GM21360 (cell line): ENCODE measurements around the gene PRRC2B.
"Not testable (repeated sequence)": the region's sequence is repeated elsewhere in the genome, so short reads cannot be mapped to it uniquely, and the experiment has no call there.

Source experiments
- ATAC-seq: cut with Tn5 transposase; IDR thresholded peaks from one replicate; pipeline ENCODE4 v1.9.1; 2021; ENCODE audit warnings: mild to moderate bottlenecking, moderate library complexity; ENCODE audit not compliant: unreplicated experiment

Gene PRRC2B

DNA sequence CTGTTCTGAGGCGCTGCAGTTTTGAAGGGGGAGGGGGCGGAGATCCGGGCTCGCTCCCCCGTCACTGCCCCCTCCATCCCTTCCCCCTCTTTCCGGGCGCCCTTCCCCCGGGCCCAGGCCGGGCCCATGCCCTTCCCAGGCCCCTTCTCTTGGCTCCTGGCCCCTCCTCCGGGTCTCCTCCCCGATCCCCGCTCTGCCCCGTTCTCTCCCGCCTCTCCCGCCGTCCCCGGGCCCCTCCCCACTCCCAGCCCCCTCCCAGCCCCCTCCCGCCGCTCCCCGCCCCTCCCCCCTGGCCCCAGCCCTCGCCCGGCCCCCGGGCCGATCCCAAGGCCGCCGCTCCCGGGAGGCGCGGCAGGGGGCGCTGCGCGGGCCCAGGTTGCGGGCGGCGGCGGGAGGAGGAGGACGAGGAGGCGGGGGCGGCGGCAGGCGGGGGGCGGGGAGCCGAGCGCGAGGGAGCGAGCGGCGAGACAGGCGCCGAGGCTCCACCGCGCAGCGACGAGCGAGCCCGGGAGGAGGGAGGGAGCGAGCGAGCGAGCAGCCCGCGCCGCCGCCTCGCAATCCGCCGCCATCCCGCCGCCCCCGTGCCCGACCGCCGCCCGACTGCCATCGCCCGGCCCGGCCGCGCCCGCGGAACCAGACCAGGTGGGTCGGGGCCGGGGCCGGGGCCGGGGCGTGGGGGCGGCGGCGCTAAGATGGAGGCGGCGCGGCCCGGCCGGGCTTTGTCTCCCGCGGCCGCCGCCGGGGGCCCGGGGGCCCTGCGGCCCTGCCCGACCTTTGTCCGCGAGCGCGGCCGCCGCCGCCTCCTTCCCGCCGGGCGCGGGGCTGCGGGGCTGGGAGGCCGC, at the start of gene PRRC2B:
Gene PRRC2B (plus strand): TSS at position 465 of the 842 bp plus-strand sequence. CDS start 36,059 bp downstream, outside the sequence.
- peak; percentile 37 for ATAC-seq

DNA sequence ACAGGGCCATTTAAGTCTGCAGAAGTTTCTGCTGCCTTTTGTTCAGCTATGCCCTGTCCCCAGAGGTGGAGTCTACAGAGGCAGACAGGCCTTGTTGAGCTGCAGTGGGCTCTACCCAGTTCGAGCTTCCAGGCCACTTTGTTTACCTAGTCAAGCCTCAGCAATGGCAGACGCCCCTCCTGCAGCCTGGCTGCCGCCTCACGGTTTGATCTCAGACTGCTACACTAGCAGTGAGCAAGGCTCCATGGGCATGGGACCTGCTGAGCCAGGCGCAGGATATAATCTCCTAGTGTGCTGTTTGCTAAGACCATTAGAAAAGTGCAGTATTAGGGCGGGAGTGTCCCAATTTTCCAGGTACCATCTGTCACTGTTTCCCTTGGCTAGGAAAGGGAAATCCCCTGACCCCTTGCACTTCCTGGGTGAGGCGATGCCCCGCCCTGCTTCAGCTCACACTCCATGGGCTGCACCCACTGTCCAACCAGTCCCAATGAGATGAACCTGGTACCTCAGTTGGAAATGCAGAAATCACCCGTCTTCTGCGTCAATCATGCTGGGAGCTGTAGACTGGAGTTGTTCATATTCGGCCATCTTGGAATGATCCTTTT, 48.9 kb upstream of the PRRC2B start:
- not testable (repeated sequence) for ATAC-seq

DNA sequence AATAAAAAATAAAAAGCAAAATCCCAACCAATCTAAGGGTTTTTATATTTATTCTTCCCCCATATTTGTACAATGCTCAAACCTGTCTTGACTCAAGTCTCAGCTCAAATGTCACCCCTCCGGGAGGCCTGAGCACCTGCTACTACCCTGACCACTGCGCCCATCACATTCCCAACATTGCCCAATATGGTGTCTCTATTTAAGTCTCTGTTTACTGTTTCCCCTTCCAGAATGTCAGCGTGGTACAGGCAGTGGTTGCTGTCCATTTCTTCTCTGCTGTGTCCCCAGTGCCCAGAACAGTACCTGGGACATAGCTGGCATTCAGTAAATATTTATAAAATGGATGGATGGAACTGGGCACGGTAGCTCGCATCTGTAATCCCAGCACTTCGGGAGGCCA, 47.3 kb upstream of the PRRC2B start:
- ATAC-seq: no peak

GRCh38 chr9:131347376-131348020, 46.4 kb upstream of the PRRC2B start:
- no peak for ATAC-seq

GRCh38 chr9:131348631-131349521, 45.0 kb upstream of the PRRC2B start:
- ATAC-seq: no peak

- ATAC-seq: no peak
Measured at GRCh38 chr9:131349522-131349880, 44.4 kb upstream of the PRRC2B start.

- no peak for ATAC-seq
Measured at GRCh38 chr9:131349881-131350563, 43.9 kb upstream of the PRRC2B start.

DNA sequence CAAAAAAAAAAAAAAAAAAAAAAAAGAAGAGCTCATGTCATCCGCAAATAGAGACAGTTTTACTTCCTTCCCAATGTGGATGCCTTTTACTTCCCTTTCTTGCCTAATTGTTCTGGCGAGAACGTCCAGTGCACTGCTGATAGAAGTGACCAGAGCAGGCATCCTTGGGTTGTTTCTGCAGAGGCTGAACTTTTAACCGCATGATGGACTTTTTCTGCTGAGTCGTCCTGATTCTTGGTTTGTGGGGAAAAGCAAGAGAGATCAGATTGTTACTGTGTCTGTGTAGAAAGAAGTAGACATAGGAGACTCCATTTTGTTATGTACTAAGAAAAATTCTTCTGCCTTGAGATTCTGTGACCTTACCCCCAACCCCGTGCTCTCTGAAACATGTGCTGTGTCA, 37.4 kb upstream of the PRRC2B start:
- ATAC-seq: not testable (repeated sequence)

DNA sequence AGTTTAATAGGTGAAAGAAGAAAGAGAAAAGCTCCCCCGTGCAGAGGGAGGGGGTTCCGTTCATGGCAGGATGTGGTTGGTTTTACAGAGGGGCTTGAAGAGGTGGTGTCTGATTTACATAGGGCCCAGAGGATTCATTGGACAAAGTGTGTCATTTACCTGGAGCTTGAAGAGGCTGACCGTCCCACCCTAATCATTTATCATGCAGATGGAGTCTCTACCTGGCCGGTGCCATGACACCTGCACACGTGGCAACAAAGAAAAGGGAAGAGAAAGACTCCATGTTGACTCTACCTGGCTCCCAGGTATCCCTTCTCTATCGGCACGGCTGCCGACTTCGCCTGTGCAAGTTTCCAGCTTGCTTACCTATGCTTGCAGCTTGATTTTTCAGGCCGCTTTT, 35.3 kb upstream of the PRRC2B start:
- ATAC-seq: no peak

GRCh38 chr9:131361202-131361833, 32.6 kb upstream of the PRRC2B start:
- ATAC-seq: no peak

GRCh38 chr9:131365546-131365945, 28.3 kb upstream of the PRRC2B start:
- no peak for ATAC-seq

DNA sequence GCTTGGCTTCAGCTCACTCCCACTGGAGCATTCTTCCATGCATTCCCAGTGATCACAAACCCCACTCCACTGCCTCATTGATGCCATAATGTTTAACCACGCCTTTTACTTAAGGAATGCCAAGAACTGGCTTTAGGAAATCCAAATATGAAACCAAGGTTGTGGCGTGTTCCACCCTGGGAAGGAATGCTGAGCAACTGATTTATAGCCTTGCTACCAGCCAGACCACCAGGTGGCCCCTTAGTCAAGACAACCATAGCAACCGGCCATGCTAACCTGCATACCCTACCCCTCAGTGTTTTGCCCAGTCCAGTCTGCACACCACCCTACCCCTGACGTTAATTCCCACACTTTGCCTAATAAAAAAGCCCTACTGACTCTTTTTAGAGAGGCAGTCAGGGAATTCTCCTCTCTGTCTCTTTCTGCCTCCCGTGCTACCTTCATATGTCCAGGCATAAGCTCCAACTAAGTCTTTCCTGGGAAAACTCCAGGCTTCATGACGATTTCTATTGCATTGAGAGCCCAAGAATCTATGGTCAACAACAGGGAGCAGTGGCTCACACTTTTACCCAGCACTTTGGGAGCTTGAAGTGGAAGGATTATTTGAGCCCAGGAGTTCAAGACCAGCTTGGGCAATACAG, 27.0 kb upstream of the PRRC2B start:
- no peak for ATAC-seq

- ATAC-seq: no peak
Measured at GRCh38 chr9:131367450-131367849, 26.4 kb upstream of the PRRC2B start.

DNA sequence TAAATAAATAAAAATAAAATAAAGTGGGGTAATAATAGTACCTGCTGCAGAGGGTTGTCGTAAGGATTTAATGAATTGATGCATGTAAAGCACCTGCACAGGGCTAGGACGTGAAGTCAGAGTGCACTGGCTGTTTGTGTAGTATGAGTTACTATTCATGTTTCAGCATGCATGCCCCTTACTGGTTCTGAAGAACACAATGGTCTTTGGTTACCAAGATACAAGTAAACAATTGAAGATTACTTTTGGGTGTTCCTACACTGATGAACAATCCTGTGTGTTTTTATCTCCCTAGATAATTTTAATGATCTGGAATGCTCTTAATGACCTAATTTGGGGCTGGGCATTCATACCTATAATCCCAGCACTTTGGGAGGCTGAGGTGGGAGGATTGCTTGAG, 23.2 kb upstream of the PRRC2B start:
- ATAC-seq: no peak

- ATAC-seq: not testable (repeated sequence)
Measured at GRCh38 chr9:131372599-131372973, 21.3 kb upstream of the PRRC2B start.

DNA sequence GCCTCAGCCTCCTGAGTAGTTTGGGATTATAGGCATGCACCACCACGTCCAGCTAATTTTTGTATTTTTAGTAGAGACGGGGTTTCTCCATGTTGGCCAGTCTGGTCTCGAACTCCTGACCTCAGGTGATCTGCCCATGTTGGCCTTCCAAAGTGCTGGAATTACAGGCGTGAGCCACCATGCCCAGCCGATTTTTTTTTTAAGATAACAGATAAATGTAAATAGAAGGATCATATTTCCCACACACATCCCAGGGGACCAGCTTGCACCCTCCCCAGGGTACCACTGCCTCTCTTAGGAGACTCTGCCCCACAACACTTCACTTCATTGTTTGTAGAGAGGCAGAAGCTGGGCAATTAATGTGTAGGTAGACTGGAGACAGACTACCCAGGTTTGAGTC, 19.2 kb upstream of the PRRC2B start:
- ATAC-seq: not testable (repeated sequence)

GRCh38 chr9:131379056-131379455, 14.8 kb upstream of the PRRC2B start:
- no peak for ATAC-seq

GRCh38 chr9:131382850-131383729, 10.8 kb upstream of the PRRC2B start:
- no peak for ATAC-seq
